Liver (tissue), 9 donors: ENCODE measurements around the gene EHMT1. TPM values are rescaled to one million over a fixed set of nuclear protein-coding genes. Genes with fewer than 3 reads are reported as not detected.

Experiments used
- DNase-seq: peaks from one replicate; pipeline ENCODE4 v3.0.0-alpha.2; 2017; ENCODE audit warnings: low spot score
- H3K27ac ChIP-seq, 2 donors: one replicate each; pipeline ENCODE4 v1.7.0; 2013; ENCODE audit warnings: inconsistent platforms in 2 of 2, low read length in 2 of 2, control low read depth in 1 of 2, low read depth in 1 of 2, mild to moderate bottlenecking in 1 of 2
- H3K27me3 ChIP-seq, 4 donors: one replicate each; pipeline versions ENCODE4 v1.6.1 to v1.7.0; 2013; ENCODE audit warnings: low read length in 3 of 4, inconsistent platforms in 1 of 4, mild to moderate bottlenecking in 1 of 4, moderate library complexity in 1 of 4; ENCODE audit not compliant: control insufficient read depth in 4 of 4, insufficient read depth in 4 of 4
- H3K36me3 ChIP-seq, 4 donors: one replicate each; pipeline versions ENCODE4 v1.6.1 to v1.7.0; 2013; ENCODE audit warnings: low read length in 3 of 4, mild to moderate bottlenecking in 3 of 4, low read depth in 1 of 4, moderate library complexity in 1 of 4; ENCODE audit not compliant: control insufficient read depth in 4 of 4, insufficient read depth in 3 of 4
- H3K4me1 ChIP-seq, 4 donors: one replicate each; pipeline versions ENCODE4 v1.6.1 to v1.7.0; 2013; ENCODE audit warnings: low read length in 3 of 4, mild to moderate bottlenecking in 3 of 4, moderate library complexity in 1 of 4; ENCODE audit not compliant: control insufficient read depth in 4 of 4, insufficient read depth in 4 of 4
- H3K4me3 ChIP-seq, 3 donors: one replicate each; pipeline versions ENCODE4 v1.6.1 to v1.7.0; 2013; ENCODE audit warnings: low read length in 3 of 3, control low read depth in 1 of 3, low read depth in 1 of 3, mild to moderate bottlenecking in 1 of 3
- H3K9ac ChIP-seq, 2 donors: one replicate each; pipeline ENCODE4 v1.7.0; 2013; ENCODE audit warnings: low read length in 2 of 2, mild to moderate bottlenecking in 2 of 2, moderate library complexity in 2 of 2, control low read depth in 1 of 2, low read depth in 1 of 2
- H3K9me3 ChIP-seq, 4 donors: one replicate each; pipeline versions ENCODE4 v1.6.1 to v1.7.0; 2013; ENCODE audit warnings: low read length in 3 of 4; ENCODE audit not compliant: control insufficient read depth in 4 of 4
- ATF3 ChIP-seq: IDR thresholded peaks from 2 replicates; pipeline ENCODE4 v1.6.1; 2016; ENCODE audit warnings: antibody characterized with exemption
- CTCF ChIP-seq: fragments of 150-350 bp; IDR thresholded peaks from 2 replicates; pipeline ENCODE4 v1.5.1; 2017; ENCODE audit warnings: improper control_type of control experiment, low read depth, low read length; ENCODE audit not compliant: missing input control
- EGR1 ChIP-seq, 2 donors: IDR thresholded peaks; 2 replicates each; pipeline ENCODE4 v1.6.1; 2016 to 2018; ENCODE audit warnings: antibody characterized with exemption in 2 of 2, low read depth in 2 of 2
- FOXA2 ChIP-seq: IDR thresholded peaks from 2 replicates; pipeline ENCODE4 v1.6.1; 2016; ENCODE audit warnings: antibody characterized with exemption
- GABPA ChIP-seq, 2 donors: IDR thresholded peaks in 1 of 2; conservative IDR thresholded peaks in 1 of 2; 2 replicates each; pipeline ENCODE4 v1.6.1; 2016; ENCODE audit warnings: antibody characterized with exemption in 2 of 2, mild to moderate bottlenecking in 1 of 2, moderate library complexity in 1 of 2
- HNF4G ChIP-seq: IDR thresholded peaks from 2 replicates; pipeline ENCODE4 v1.6.1; 2016; ENCODE audit warnings: antibody characterized with exemption
- JUND ChIP-seq, 2 donors: IDR thresholded peaks; 2 replicates each; pipeline ENCODE4 v1.6.1; 2016; ENCODE audit warnings: antibody characterized with exemption in 2 of 2
- NR2F2 ChIP-seq: IDR thresholded peaks from 2 replicates; pipeline ENCODE4 v1.6.1; 2016; ENCODE audit warnings: antibody characterized with exemption
- REST ChIP-seq: IDR thresholded peaks from 2 replicates; pipeline ENCODE4 v1.6.1; 2016; ENCODE audit warnings: antibody characterized with exemption, mild to moderate bottlenecking
- RXRA ChIP-seq, 2 donors: IDR thresholded peaks; 2 replicates each; pipeline ENCODE4 v1.6.1; 2017 to 2018; ENCODE audit warnings: antibody characterized with exemption in 2 of 2, mild to moderate bottlenecking in 1 of 2
- SP1 ChIP-seq: IDR thresholded peaks from 2 replicates; pipeline ENCODE4 v1.6.1; 2018; ENCODE audit warnings: antibody characterized with exemption, mild to moderate bottlenecking
- TAF1 ChIP-seq: conservative IDR thresholded peaks from 2 replicates; pipeline ENCODE4 v1.6.1; 2016; ENCODE audit warnings: antibody characterized with exemption, mild to moderate bottlenecking
- YY1 ChIP-seq: IDR thresholded peaks from 2 replicates; pipeline ENCODE4 v1.6.1; 2016; ENCODE audit warnings: antibody characterized with exemption, mild to moderate bottlenecking
- ZBTB33 ChIP-seq: IDR thresholded peaks from 2 replicates; pipeline ENCODE4 v1.6.1; 2016; ENCODE audit warnings: antibody characterized with exemption
- WGBS: extraction: QIAGEN DNeasy Blood & Tissue Kit; methylation state at CpG from one replicate; pipeline ENCODE4 v1.1.7; 2013; 5-methylcytosine and 5-hydroxymethylcytosine counted together
- polyA plus RNA-seq, 2 donors: library from polyadenylated mRNA; stranded (reverse) in 1 of 2; unstranded in 1 of 2; fragments of 200-250 nt in 1 of 2; fragments of >200 nt in 1 of 2; fragmentation: Nextera tagmentation in 1 of 2; extraction: Ambion mirVana in 1 of 2; gene quantifications; one replicate each; pipeline versions ENCODE4 v1.2.1 to v1.2.3, GENCODE V29; 2013 to 2015
- total RNA-seq, 2 donors: library from RNA; depleted of rRNA; stranded (reverse); fragments of >200 nt; gene quantifications; one replicate each; pipeline ENCODE4 v1.2.3, GENCODE V29; 2014
- donor health status: healthy.
- donor health status: healthy.
- donor health status: healthy.
- donor health status: healthy.
- donor health status: healthy.

EHMT1 gene
- total and polyA plus RNA-seq, 4 donors: 16.1 to 48.2 (median 27.3) TPM

GRCh38 chr9:137823986-137824771, 205.4 kb downstream of the EHMT1 start:
- DNase-seq: no peak
- Histone ChIP-seq H3K36me3 (peaks cover 7 to 52% (median 20%) of the 10 kb centered on the region in 4 donors), H3K27me3 (no peaks in the 10 kb centered on the region), H3K4me1 (no peaks in the 10 kb centered on the region), H3K9me3 (no peaks in the 10 kb centered on the region), H3K27ac (no peak overlapping the region), H3K4me3 (no peak overlapping the region), H3K9ac (no peak overlapping the region)
- 96% methylated on average over 10 of the region's 10 CpGs for WGBS
- no peak for TF ChIP-seq SP1
- no peak for TF ChIP-seq YY1
- no peak for TF ChIP-seq RXRA (IDR thresholded peaks at IDR 0.05)
- no peak for TF ChIP-seq NR2F2
- no peak for TF ChIP-seq CTCF
- no peak for TF ChIP-seq ZBTB33
- no peak for TF ChIP-seq GABPA (IDR thresholded peaks at IDR 0.05 in 1 of 2, conservative IDR thresholded peaks at IDR 0.05 in 1 of 2)
- TF ChIP-seq JUND (IDR thresholded peaks at IDR 0.05): no peak
- no peak for TF ChIP-seq EGR1 (IDR thresholded peaks at IDR 0.05; ENCODE audit: low read depth in 2 of 2)

GRCh38 chr9:137825324-137825989, 206.7 kb downstream of the EHMT1 start:
- no peaks in the 10 kb centered on the region for H3K9me3 ChIP-seq
- H3K4me1 ChIP-seq: no peaks in the 10 kb centered on the region
- no peak overlapping the region for H3K27ac ChIP-seq
- WGBS: 94% methylated on average over 13 of the region's 13 CpGs
- peaks cover 5 to 46% (median 19%) of the 10 kb centered on the region in 4 donors for H3K36me3 ChIP-seq
- TF ChIP-seq NR2F2: no peak
- TF ChIP-seq ZBTB33: no peak
- no peak for TF ChIP-seq RXRA (IDR thresholded peaks at IDR 0.05)
- no peak for TF ChIP-seq SP1
- no peak for TF ChIP-seq FOXA2
- no peak for TF ChIP-seq HNF4G
- no peak for TF ChIP-seq REST
- no peak for TF ChIP-seq TAF1
- no peak for TF ChIP-seq YY1
- no peak for TF ChIP-seq ATF3
- H3K9ac ChIP-seq: no peak overlapping the region
- no peak for DNase-seq
- no peak overlapping the region for H3K4me3 ChIP-seq
- H3K27me3 ChIP-seq: no peaks in the 10 kb centered on the region
